Dendritic cell treated with granulocyte-macrophage colony-stimulating factor and Interleukin-4, amounts not matched to agents 40 ng/mL and 50 ng/mL, for 4 days (primary cell): Measurements from ENCODE around the gene TSFM.

ENCODE experiments used
- H3K27ac Mint-ChIP-seq: one replicate; pipeline ENCODE4 v1.8.0; 2022; ENCODE audit warnings: mild to moderate bottlenecking, mixed read lengths
- H3K27me3 Mint-ChIP-seq: one replicate; pipeline ENCODE4 v1.8.0; 2022; ENCODE audit warnings: mild to moderate bottlenecking, mixed read lengths
- H3K36me3 Mint-ChIP-seq: one replicate; pipeline ENCODE4 v1.8.0; 2022; ENCODE audit warnings: low read depth, mixed read lengths
- H3K4me1 Mint-ChIP-seq: one replicate; pipeline ENCODE4 v1.8.0; 2022; ENCODE audit warnings: low read depth, mixed read lengths
- H3K4me3 Mint-ChIP-seq: one replicate; pipeline ENCODE4 v1.8.0; 2022; ENCODE audit warnings: mild to moderate bottlenecking, moderate library complexity, mixed read lengths
- H3K9me3 Mint-ChIP-seq: one replicate; pipeline ENCODE4 v1.8.0; 2022; ENCODE audit warnings: mixed read lengths
- intact Hi-C: fragments of 100-400 bp; cut with micrococcal nuclease; formaldehyde crosslinking; loops from one replicate; pipeline ENCODE4 v1.15.0; 2022

Gene TSFM

DNA sequence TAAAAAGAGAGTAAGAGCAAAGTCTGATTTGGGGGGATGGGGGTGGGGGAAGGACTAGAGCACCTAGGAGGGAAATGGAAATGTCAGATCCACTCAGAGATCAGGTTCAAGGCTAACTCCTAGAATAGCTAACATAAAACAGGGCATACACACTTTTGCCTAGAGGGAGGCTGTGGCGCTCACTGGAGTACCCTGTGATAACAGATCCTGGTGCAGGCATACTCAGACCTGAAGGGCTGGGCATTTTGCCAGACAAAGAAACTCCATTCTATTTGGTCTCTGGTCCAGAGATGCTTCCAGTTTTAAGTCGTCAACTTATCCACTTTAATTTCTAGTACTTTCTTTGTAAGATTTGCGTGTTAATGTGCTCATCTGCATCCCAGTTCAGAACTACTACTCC lies 58.1 kb downstream of the TSFM start:
- Mint-ChIP-seq H3K36me3 (peaks cover 39% of the 10 kb centered on the region), H3K27ac (no peak overlapping the region), H3K27me3 (no peaks in the 10 kb centered on the region), H3K9me3 (no peaks in the 10 kb centered on the region), H3K4me1 (peaks cover 90% of the 10 kb centered on the region), H3K4me3 (no peak overlapping the region)
- intact Hi-C loops: no loop called here

DNA sequence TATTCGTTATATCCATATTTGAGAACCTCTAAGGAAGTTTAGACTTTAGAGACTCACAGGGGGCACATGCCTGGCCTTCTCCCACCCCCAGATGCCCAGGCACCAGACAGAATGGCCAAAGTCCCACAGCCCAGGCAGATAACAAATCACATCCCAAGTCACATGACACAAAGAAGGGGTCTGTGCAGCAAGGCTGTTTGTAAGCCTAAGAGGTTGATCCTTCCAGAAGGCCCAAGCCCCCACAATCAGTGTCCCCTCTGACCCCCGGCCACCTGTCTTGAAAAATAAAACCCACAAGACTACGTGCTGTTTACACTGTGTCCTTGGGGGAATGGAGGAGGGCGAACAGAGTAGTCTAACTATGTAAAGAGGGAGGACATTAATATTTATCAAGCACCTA lies 58.9 kb downstream of the TSFM start:
- no peak overlapping the region for H3K4me3 Mint-ChIP-seq
- H3K4me1 Mint-ChIP-seq: peaks cover 83% of the 10 kb centered on the region
- H3K27ac Mint-ChIP-seq: no peak overlapping the region
- no peaks in the 10 kb centered on the region for H3K27me3 Mint-ChIP-seq
- peaks cover 46% of the 10 kb centered on the region for H3K36me3 Mint-ChIP-seq
- intact Hi-C loops: no loop called here
- no peaks in the 10 kb centered on the region for H3K9me3 Mint-ChIP-seq

DNA sequence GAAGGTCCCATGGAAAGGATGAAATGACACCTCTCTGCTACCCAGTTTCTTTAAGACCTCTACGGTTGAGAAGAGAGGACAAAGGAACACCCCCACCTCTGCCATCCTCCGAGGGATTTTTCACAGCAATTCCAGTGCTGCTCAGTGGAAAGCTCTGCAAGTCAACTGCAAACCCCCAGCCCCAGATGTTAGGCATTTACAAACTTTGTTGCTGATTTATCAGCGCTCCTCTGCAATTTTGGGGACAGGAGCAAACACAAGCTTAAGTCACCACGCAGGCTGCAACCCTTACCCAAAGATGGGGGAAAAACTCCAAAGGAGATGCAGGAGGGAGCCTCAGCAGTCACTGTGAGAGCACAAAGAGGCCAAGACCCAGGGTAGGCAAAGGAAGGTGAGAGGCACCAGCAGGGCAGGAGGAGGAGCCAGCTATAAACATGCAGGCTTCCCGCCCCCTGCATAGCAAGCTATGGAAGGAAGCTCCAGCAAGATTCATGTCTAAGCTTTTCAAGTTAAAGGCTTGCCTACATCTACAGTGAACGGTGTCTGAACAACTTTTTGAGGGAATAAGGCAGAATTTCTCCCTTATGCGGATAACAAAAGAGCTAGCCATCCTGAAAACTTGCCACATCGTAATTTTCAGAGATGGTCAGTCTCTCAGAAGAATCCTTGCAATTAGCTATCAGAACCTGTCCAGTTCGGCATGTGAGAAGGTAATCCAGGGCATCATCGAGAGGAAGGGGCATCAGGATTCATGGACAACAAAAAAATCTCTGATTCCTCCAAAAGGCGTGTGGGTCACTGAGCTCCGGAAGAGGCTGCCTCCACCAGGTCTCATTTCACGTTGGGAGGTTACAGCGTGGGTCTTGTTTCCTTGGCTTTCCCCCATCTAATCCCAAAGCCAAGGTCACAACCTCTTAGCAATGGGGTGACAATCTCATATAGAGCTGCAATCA lies 60.0 kb downstream of the TSFM start:
- H3K4me1 Mint-ChIP-seq: peaks cover 78% of the 10 kb centered on the region
- H3K9me3 Mint-ChIP-seq: no peaks in the 10 kb centered on the region
- no peaks in the 10 kb centered on the region for H3K27me3 Mint-ChIP-seq
- no peak overlapping the region for H3K27ac Mint-ChIP-seq
- intact Hi-C loops: loop anchor here (1.0 kb wide), 1 partner anchor 7 kb away; no protein-coding TSS in a partner anchor
- H3K4me3 Mint-ChIP-seq: peak overlapping the region; percentile 27
- peaks cover 45% of the 10 kb centered on the region for H3K36me3 Mint-ChIP-seq

DNA sequence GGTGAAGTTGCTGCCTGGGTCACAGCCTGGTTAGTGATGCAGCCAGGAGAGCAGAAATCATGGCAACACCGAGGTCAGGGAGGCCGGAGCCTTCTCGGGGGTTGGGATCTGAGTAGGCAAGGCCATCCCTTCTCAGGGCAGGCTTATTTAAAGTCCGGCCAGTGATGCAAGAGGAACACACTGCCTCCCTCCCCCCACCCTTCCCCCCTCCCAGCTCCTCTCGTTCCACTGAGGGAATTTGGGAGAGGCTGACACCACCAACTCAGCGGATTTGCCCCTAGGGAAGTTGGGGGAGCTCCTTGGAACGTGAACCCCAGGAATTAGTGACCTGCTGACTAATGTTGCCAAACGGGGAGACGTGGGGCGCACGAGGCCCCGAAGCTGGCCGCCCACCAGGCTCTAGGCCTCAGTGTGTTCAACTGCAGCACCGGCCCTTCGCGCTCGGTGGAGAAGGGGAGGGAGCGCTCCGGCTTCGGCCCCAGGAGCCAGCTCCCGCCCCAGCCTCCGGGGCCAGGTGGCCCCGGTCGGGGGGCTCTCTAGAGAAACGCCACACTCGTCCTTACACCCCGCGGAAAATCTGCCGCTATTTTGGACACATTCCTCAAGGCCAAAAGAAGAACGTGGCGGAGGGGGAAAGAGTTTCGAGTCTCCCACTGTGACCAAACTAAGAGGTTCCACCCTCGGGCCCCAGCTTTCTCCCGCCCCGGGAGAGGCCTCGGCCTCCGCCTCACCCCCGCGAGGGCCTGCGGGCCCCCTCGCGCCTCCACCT lies 62.3 kb downstream of the TSFM start:
- Mint-ChIP-seq H3K4me3 (peak overlapping the region; percentile 85), H3K9me3 (no peaks in the 10 kb centered on the region), H3K27me3 (peaks cover 11% of the 10 kb centered on the region), H3K36me3 (peaks cover 45% of the 10 kb centered on the region), H3K27ac (peak overlapping the region; percentile 85), H3K4me1 (peaks cover 61% of the 10 kb centered on the region)
- intact Hi-C loops: no loop called here

DNA sequence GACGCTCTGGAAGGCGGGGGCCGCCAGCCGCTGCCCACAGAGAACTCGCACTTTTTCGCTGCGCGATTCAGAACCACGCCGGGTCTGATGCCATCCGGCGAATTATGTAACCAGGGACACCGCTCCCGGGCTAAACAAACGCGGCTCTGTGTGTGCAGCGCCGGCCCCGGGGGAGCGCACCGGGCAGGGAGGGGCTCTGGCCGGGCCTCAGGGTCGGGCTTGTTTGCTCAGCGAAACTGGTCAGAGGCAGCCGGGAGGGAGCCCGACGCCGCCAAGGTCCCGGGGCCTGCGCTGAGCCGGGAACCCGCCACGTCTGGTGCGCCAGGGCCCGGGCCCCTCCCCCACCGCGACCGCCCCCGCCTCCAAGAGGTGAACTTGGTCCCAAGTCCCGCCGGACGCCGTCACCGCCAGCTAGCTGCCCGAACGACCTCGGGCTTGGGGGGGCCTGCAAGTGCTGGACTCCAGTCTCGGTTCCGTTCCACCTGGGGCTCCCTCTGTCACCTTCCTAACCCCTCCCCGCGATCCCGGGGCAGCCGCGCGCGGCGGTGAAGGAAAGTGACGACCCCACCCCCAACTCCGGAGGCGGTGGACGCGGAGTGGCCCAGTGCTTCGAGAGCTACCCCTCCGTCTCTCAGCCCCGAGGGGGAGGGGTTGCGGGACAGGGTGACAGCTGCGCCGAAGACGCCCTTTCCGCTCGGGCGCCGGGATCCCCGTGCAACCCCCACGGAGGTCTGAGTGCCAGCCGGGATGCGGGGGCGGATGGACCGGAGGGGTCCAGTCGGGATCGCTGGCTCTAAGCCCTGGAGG lies 63.1 kb downstream of the TSFM start:
- H3K4me1 Mint-ChIP-seq: peaks cover 58% of the 10 kb centered on the region
- H3K27ac Mint-ChIP-seq: peak overlapping the region; percentile 85

GRCh38 chr12:57846285-57846576 lies 63.6 kb downstream of the TSFM start:
- intact Hi-C loops: no loop called here
- H3K9me3 Mint-ChIP-seq: no peaks in the 10 kb centered on the region
- H3K4me1 Mint-ChIP-seq: peaks cover 58% of the 10 kb centered on the region
- H3K27ac Mint-ChIP-seq: peak overlapping the region; percentile 85
- H3K36me3 Mint-ChIP-seq: peaks cover 45% of the 10 kb centered on the region
- peak overlapping the region; percentile 85 for H3K4me3 Mint-ChIP-seq
- H3K27me3 Mint-ChIP-seq: peaks cover 13% of the 10 kb centered on the region

More for the DNA sequence above, 63.1 kb downstream of the TSFM start:
- peak overlapping the region; percentile 85 for H3K4me3 Mint-ChIP-seq
- H3K27me3 Mint-ChIP-seq: peaks cover 12% of the 10 kb centered on the region
- H3K9me3 Mint-ChIP-seq: no peaks in the 10 kb centered on the region
- peaks cover 45% of the 10 kb centered on the region for H3K36me3 Mint-ChIP-seq
- intact Hi-C loops: no loop called here

GRCh38 chr12:57846577-57847319 lies 64.2 kb downstream of the TSFM start, which contains the start of gene CTDSP2:
TSS of gene CTDSP2 (minus strand) at chr12:57846729. CDS start at chr12:57846435, 294 bp downstream.
- peak within 1 kb of the TSS; percentile 85 for H3K27ac Mint-ChIP-seq
- H3K4me1 Mint-ChIP-seq: peaks cover 58% of the 10 kb centered on the region
- peak within 1 kb of the TSS; percentile 85 for H3K4me3 Mint-ChIP-seq
- peaks cover 18% of the 10 kb centered on the region for H3K27me3 Mint-ChIP-seq
- intact Hi-C loops: no loop called here
- H3K9me3 Mint-ChIP-seq: no peaks in the 10 kb centered on the region
- H3K36me3 Mint-ChIP-seq: peaks cover 40% of the 10 kb centered on the region
